DND-41 (cell line): Measurements from ENCODE around the gene ZNF474.

Source experiments
- ATAC-seq: fragments of 200-7000 bp; cut with Tn5 transposase; 3 replicates; pipeline ENCODE4 v1.9.1; 2021; ENCODE audit warnings: low read depth; ENCODE audit not compliant: insufficient read depth
- DNase-seq: peaks from one replicate; pipeline ENCODE4 v3.0.0-alpha.2; 2020
- H2AFZ ChIP-seq: 2 replicates; pipeline ENCODE4 v1.6.0; 2012; ENCODE audit warnings: low read depth, low read length
- H3K27ac ChIP-seq: 2 replicates; pipeline ENCODE4 v1.5.1; 2012; ENCODE audit warnings: low read length, inconsistent platforms
- H3K27me3 ChIP-seq: fragments of 200-600 bp; sonication (generic); 2 replicates; pipeline ENCODE4 v1.6.0; 2012; ENCODE audit warnings: low read length, mild to moderate bottlenecking, inconsistent platforms; ENCODE audit not compliant: insufficient read depth, poor library complexity
- H3K36me3 ChIP-seq: 2 replicates; pipeline ENCODE4 v1.5.1; 2012; ENCODE audit warnings: low read length, inconsistent platforms; ENCODE audit not compliant: insufficient read depth
- H3K4me1 ChIP-seq: 2 replicates; pipeline ENCODE4 v1.5.1; 2012; ENCODE audit warnings: mild to moderate bottlenecking, low read length; ENCODE audit not compliant: insufficient read depth
- H3K4me2 ChIP-seq: 2 replicates; pipeline ENCODE4 v1.6.0; 2012; ENCODE audit warnings: mild to moderate bottlenecking, moderate library complexity, low read length, inconsistent platforms; ENCODE audit not compliant: insufficient read depth
- H3K4me3 ChIP-seq, 2 experiments: fragments of 200-600 bp in 1 of 2; shearing (Covaris generic) in 1 of 2; 2 replicates each; pipeline ENCODE4 v1.5.1; 2012 to 2016; ENCODE audit warnings: inconsistent platforms in 2 of 2, low read length in 2 of 2, mild to moderate bottlenecking in 2 of 2, low read depth in 1 of 2, moderate library complexity in 1 of 2
- H3K79me2 ChIP-seq: 2 replicates; pipeline ENCODE4 v1.6.0; 2012; ENCODE audit warnings: low read length, inconsistent platforms; ENCODE audit not compliant: insufficient read depth
- H3K9ac ChIP-seq: 2 replicates; pipeline ENCODE4 v1.6.0; 2012; ENCODE audit warnings: low read depth, mild to moderate bottlenecking, inconsistent platforms, low read length, moderate library complexity
- H3K9me3 ChIP-seq: 2 replicates; pipeline ENCODE4 v1.5.1; 2012; ENCODE audit warnings: low read length, moderate library complexity, mild to moderate bottlenecking, inconsistent platforms; ENCODE audit not compliant: insufficient read depth, severe bottlenecking
- H4K20me1 ChIP-seq: 2 replicates; pipeline ENCODE4 v1.6.0; 2012; ENCODE audit warnings: low read length; ENCODE audit not compliant: insufficient read depth
- EZH2 ChIP-seq: IDR thresholded peaks from 3 replicates; pipeline ENCODE4 v1.6.1; 2012; ENCODE audit warnings: borderline replicate concordance, low read depth, mild to moderate bottlenecking, moderate library complexity, low read length, inconsistent platforms; ENCODE audit not compliant: severe bottlenecking
- TF ChIP-seq, protein P1 (sequence below): IDR thresholded peaks from 2 replicates; pipeline ENCODE4 v1.5.1; 2012; ENCODE audit warnings: borderline replicate concordance, low read length, moderate library complexity, mild to moderate bottlenecking; ENCODE audit not compliant: poor library complexity, severe bottlenecking; ENCODE audit errors: extremely low read depth

ZNF474 gene

DNA sequence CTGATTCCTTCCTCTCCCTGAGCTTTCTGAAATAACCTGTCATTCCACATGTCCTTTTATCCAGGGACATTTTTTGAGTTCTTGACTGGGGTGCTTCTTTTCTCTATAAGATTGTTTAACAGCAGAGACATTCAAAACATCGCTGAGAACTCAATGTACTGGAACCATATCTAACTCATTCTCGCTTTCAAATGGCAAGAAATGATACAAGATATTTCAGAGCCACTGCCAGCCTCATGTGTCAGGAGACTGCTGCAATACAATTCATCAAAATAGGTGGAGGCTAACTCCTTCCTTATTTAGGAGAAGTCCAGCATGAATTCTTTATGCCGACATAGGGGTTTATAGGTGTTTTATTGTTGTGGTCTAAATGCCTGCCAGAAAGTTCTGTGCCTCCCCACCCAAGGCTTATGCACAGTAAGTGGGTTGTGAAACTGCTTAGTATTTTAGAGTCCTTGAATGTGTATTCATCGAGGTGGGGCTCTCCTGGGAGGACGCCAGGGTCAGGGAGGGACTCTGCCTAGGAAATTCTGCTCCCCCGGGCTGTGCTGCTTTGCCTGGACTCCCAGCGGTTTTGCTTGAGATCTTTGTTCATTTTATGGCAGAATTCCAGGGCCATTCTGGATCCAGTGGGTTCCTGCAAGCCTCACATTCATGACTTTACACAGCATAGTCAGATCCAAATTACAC lies 53.9 kb downstream of the ZNF474 start:
- no peaks in the 10 kb centered on the region for H3K27me3 ChIP-seq
- H3K4me2 ChIP-seq: no peak overlapping the region
- no peaks in the 10 kb centered on the region for H3K79me2 ChIP-seq
- no peaks in the 10 kb centered on the region for H3K4me1 ChIP-seq
- ATAC-seq: no peak
- no peak overlapping the region for H3K9ac ChIP-seq
- H3K27ac ChIP-seq: no peak overlapping the region
- no peak overlapping the region for H3K4me3 ChIP-seq
- H4K20me1 ChIP-seq: no peaks in the 10 kb centered on the region
- DNase-seq: no peak
- no peaks in the 10 kb centered on the region for H3K36me3 ChIP-seq
- no peak for TF ChIP-seq EZH2
- TF ChIP-seq, protein P1, sequence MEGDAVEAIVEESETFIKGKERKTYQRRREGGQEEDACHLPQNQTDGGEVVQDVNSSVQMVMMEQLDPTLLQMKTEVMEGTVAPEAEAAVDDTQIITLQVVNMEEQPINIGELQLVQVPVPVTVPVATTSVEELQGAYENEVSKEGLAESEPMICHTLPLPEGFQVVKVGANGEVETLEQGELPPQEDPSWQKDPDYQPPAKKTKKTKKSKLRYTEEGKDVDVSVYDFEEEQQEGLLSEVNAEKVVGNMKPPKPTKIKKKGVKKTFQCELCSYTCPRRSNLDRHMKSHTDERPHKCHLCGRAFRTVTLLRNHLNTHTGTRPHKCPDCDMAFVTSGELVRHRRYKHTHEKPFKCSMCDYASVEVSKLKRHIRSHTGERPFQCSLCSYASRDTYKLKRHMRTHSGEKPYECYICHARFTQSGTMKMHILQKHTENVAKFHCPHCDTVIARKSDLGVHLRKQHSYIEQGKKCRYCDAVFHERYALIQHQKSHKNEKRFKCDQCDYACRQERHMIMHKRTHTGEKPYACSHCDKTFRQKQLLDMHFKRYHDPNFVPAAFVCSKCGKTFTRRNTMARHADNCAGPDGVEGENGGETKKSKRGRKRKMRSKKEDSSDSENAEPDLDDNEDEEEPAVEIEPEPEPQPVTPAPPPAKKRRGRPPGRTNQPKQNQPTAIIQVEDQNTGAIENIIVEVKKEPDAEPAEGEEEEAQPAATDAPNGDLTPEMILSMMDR: no peak
- no peak overlapping the region for H2AFZ ChIP-seq
- H3K9me3 ChIP-seq: no peaks in the 10 kb centered on the region

DNA sequence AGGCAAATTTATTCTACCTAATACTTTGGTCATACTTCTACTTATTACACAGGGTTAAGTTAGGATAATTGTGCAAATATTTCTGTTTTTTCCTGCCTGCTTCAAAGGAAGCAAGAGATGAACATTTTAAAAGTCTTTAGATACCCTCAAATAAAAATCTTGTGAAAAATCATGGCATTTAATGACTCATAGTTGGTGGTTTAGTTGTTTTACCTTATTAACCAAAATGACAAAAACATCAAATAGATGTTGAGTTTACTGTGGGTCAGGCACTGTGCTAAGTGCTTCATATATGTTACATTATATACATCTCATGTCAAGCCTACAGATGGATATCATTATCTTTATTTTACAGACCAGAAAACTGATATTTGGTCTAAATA lies 54.4 kb downstream of the ZNF474 start:
- Histone ChIP-seq H3K4me1 (no peaks in the 10 kb centered on the region), H2AFZ (no peak overlapping the region), H3K4me2 (no peak overlapping the region), H3K27me3 (no peaks in the 10 kb centered on the region), H3K9me3 (no peaks in the 10 kb centered on the region), H4K20me1 (no peaks in the 10 kb centered on the region), H3K36me3 (no peaks in the 10 kb centered on the region), H3K9ac (no peak overlapping the region), H3K27ac (no peak overlapping the region), H3K4me3 (no peak overlapping the region), H3K79me2 (no peaks in the 10 kb centered on the region)
- no peak for DNase-seq
- TF ChIP-seq EZH2: no peak
- TF ChIP-seq, protein P1: no peak
- no peak for ATAC-seq

DNA sequence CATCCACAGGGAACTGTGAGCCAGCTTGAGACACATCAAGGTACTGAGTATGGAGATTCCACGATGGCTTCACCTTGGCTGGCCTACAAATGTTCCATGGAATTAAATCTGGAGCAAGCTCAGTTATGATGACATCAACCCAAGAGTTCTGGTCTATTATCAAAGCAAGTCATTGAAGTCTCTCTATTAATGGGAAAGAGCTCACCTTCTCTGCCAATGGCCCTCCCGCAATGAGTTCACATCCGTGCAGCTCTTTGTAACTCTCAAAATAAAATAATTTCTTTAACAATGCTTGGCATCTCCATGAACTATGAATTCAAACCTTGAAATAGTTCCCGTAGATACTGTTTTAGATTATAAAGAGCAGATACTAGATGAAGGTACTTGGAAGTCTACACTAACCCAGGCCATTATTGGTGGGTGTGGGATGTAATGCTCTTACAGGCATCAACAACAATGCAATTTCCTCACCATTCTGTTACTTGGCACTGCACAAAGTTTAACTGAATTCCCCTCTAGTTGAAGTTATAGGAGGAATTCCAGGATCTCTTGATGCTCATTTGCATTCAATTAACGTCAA lies 55.4 kb downstream of the ZNF474 start:
- Histone ChIP-seq H3K9me3 (no peaks in the 10 kb centered on the region), H4K20me1 (no peaks in the 10 kb centered on the region), H3K36me3 (no peaks in the 10 kb centered on the region), H3K27ac (no peak overlapping the region), H3K79me2 (no peaks in the 10 kb centered on the region), H3K4me2 (no peak overlapping the region), H3K4me3 (no peak overlapping the region), H3K27me3 (no peaks in the 10 kb centered on the region), H3K9ac (no peak overlapping the region), H2AFZ (no peak overlapping the region), H3K4me1 (no peaks in the 10 kb centered on the region)
- ATAC-seq: no peak
- DNase-seq: no peak
- no peak for TF ChIP-seq EZH2
- TF ChIP-seq, protein P1: no peak

DNA sequence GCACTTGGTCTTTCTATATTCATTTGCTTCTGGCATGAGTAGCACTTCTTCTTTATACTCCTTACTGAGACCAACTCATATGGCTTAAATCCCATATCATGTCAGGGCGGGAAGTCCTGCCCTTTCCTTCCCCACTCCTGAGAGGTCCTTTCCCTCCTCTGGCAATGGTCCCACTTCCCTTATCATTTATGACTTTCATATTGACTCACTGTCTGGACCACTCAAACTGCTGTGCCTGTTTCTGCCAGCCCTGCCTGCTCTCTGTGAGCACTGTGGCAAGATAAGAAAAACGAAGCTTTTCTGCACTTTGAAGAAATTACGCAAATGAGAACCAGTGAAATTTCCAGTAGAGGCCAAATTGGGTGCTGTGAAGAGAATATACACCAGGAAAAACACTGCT lies 58.1 kb downstream of the ZNF474 start:
- TF ChIP-seq, protein P1: no peak
- TF ChIP-seq EZH2: no peak
- Histone ChIP-seq H3K9me3 (no peaks in the 10 kb centered on the region), H3K4me1 (no peaks in the 10 kb centered on the region), H3K27me3 (no peaks in the 10 kb centered on the region), H3K36me3 (no peaks in the 10 kb centered on the region), H2AFZ (no peak overlapping the region), H3K27ac (no peak overlapping the region), H3K9ac (no peak overlapping the region), H4K20me1 (no peaks in the 10 kb centered on the region), H3K79me2 (no peaks in the 10 kb centered on the region), H3K4me2 (no peak overlapping the region), H3K4me3 (no peak overlapping the region)
- ATAC-seq (no peak), DNase-seq (no peak)
